HPDE6-E6E7 (cell line): ENCODE measurements around the gene DNAH8.

Experiments
- DNase-seq: peaks from one replicate; pipeline ENCODE4 v3.0.0; 2011; ENCODE audit warnings: missing footprints; ENCODE audit errors: extremely low spot score

The DNAH8 gene

DNA sequence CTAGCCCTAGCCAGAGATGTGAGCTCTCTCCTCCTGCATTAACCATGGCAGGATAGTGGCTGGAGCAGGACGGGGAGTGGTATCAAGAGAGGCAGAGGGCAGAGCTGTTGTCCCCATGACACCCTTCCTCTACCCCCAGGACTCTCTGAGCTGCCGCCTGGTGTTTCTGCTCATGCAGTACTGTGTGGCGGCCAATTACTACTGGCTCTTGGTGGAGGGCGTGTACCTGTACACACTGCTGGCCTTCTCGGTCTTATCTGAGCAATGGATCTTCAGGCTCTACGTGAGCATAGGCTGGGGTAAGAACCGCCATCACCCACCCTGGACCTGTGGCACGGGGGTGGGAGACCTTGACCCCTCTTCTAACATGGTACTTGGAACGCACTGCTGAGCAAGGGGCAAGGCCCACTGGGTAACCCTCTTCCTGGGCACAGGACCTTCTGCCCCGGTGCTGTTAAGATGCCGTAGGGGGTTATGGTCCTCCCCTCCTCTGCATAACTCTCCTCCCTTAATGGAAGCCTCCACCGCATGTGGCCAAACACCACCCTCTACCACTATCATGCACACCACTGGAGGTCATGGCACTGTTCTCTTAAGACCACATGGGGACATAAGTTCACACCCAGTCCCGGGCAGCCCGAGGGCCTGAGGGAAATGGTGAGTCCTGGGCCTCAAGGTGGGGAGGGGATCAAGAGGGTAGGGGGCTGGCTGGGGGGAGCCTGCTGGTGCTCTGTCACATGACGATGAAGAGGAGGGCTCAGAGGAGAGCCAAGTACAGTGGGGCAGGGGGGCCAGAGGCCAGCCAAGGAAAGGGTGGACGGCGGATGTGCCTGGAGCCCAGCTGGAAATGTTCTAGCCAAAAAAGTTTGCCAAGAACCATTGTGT is 358.6 kb downstream of the DNAH8 start:
- DNase-seq: no peak

DNA sequence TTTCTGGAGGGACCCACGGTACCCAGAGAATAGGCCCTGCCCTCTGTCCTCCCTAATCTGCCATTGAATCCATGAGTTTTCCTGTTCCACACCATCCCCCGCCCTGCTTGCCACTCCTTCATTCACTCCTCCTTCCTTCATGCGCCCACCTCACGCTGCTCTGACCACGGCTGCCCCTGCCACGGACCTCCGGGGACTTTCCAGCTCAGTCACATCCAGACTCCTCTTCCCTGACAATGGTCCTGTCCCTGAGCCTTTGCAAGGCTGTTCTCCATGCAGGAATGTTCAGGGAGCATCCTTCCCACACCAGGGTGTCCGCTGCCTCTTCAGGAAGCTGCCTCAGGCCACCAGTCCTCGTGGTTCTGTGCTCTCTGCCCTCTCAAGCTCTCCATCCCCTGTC is 359.4 kb downstream of the DNAH8 start:
- DNase-seq: no peak

DNA sequence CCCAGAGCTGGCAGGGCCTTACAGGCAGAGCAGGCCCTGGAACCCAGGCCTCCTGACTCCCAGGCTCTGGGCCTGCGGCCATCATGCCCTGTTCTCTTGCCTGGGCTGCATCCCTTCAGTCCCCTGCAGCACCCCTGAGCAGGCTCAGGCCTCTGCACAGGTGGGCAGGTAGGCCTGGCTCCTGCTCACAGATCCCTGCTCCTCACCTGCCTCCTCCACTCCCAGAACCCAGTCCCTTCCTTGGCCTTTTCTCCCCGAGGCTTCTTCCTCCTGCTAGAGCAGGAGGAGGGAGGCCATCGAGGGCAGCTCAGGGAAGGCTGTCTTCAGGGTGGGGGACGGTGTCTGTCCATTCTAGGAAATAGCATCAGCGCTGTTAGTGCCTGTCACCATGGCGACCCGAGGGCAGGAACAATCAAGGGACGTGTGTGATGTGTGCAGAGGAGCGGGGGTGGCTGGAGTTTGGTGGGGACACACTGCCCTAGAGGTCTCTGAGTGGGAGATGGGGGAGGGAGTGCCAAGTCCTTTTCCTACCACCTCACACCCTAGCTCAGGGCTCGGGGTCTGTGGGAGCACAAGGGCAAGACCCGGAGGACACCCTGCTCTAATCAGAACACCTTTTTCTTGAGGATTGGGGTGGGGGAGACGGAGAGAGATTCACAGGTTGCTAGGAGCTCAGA is 360.0 kb downstream of the DNAH8 start:
- DNase-seq: no peak

DNA sequence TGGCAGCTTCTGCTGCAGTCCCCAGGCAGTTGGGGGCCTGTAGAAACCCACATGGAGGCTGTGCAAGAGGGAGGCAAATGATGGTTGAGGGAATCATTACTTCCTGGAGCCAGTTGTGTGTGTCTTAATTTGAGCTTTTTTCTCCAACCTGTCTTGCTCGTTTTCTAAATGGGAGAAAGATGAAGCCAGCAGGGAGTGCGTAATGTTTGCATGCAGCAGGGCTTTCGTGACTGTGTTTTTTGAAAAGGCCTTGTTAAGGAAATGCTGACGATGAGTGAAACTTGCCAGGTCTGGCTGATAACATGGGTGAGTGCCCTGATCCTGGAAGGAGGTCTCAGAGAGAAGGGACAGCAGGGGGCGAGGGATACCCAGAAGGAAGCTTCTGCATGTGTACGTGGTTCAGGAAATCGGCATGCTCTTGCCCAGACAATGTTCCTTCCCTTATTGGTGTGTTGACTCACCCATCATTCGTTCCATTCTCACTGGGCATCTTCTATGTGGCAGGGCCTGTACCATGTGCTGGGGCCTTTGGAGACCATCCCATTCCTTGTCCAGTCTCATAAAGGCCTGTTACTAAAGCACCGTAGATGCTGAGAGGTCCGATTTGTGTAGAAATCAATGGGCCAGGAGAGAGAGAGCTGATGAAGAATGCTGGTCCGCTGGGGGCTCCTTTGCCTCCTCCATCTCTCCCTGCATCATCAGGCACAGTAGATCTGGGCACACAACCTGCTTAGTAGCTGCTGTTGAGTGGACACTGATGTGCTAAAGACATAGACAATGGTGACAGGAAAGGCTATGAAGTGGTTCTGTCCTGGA is 360.9 kb downstream of the DNAH8 start:
- DNase-seq: no peak

DNA sequence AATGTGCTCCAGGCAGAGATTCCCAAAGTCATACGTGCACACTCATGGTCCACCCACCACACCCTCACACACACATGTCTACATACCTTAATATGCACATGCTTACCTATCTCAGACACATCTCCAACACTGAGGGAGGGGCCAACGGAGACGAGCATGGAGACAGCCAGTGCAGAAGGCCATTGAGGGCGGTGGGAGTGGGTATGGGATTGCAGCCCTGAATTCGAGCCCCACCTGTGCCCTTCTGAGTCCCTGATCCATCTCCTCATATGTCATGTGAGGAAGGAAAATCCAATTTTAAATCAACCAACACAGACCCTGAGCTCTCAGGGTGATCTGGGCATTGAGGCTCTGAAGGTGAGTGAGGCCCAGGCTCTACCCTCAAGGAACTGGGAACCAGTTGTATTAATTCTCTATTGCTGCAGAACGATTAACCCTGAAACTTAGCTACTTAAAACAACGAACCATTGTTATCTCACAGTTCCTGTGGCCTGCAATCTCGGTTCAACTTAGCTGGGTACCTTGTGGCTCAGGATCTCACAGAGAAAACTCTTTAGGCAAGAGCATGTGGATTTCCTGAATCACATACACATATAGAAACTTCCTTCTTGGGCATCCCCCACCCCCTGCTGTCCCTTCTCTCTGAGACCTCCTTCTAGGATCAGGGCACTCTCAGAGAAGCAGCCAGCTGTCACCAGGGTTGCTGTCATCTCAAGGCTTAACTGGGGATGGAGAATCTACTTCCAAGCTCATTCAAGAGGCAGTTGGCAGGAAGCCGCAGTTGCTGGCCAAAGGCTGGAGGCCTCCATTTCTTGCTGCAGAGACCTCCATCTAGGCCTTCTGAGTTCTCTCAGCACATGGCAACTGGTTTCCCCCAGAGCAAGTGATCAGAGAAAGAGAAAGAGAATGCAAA is 361.8 kb downstream of the DNAH8 start:
- no peak for DNase-seq

- no peak for DNase-seq
These were observed 362.9 kb downstream of the DNAH8 start for GRCh38 chr6:39077882-39078594.

- no peak for DNase-seq
These were observed 363.6 kb downstream of the DNAH8 start for GRCh38 chr6:39078695-39079094.

- no peak for DNase-seq
These were observed 364.4 kb downstream of the DNAH8 start for GRCh38 chr6:39079197-39080125.
